Upper lobe of left lung (tissue), 6 donors: ENCODE results near the gene PPP2R2C. TPM values are rescaled to one million over a fixed set of nuclear protein-coding genes. Genes with fewer than 3 reads are reported as not detected.

Source experiments
- ATAC-seq, 2 donors: fragments of 200-7000 bp; cut with Tn5 transposase; one replicate each; pipeline ENCODE4 v1.9.1; 2022; ENCODE audit warnings: mild to moderate bottlenecking in 2 of 2, moderate library complexity in 2 of 2; ENCODE audit not compliant: low FRiP score in 2 of 2
- DNase-seq, 2 donors: peaks; one replicate each; pipeline ENCODE4 v3.0.0-alpha.2; 2019 to 2020
- H3K27ac ChIP-seq, 4 donors: fragments of 200-600 bp; sonication (generic); one replicate each; pipeline ENCODE4 v1.5.1; 2016 to 2019
- H3K27me3 ChIP-seq, 4 donors: fragments of 200-600 bp; sonication (generic); one replicate each; pipeline ENCODE4 v1.5.1; 2017 to 2019
- H3K36me3 ChIP-seq, 4 donors: fragments of 200-600 bp; sonication (generic); one replicate each; pipeline ENCODE4 v1.5.1; 2016 to 2019
- H3K4me1 ChIP-seq, 4 donors: fragments of 200-600 bp; sonication (generic); one replicate each; pipeline ENCODE4 v1.5.1; 2018 to 2019
- H3K4me3 ChIP-seq, 4 donors: fragments of 200-600 bp; sonication (generic); one replicate each; pipeline ENCODE4 v1.5.1; 2017 to 2019; ENCODE audit warnings: mild to moderate bottlenecking in 2 of 4, moderate library complexity in 1 of 4
- H3K9me3 ChIP-seq, 4 donors: fragments of 200-600 bp; sonication (generic); one replicate each; pipeline ENCODE4 v1.5.1; 2018 to 2019
- CTCF ChIP-seq, 6 experiments: fragments of 450-650 bp in 4 of 6; fragments of 200-600 bp in 2 of 6; sonication (generic) in 2 of 6; IDR thresholded peaks; one replicate each; pipeline ENCODE4 v1.5.1; 2016 to 2019; ENCODE audit warnings: antibody characterized with exemption in 6 of 6
- EP300 ChIP-seq, 4 donors: sonication (generic); formaldehyde crosslinking; IDR thresholded peaks; one replicate each; pipeline ENCODE4 v1.5.1; 2017; ENCODE audit warnings: antibody characterized with exemption in 4 of 4, control low read depth in 2 of 4
- POLR2A ChIP-seq, 4 donors: fragments of 450-650 bp; IDR thresholded peaks; one replicate each; pipeline ENCODE4 v1.5.1; 2016 to 2017; ENCODE audit warnings: antibody characterized with exemption in 4 of 4, mild to moderate bottlenecking in 2 of 4
- POLR2AphosphoS5 ChIP-seq, 2 donors: sonication (generic); formaldehyde crosslinking; IDR thresholded peaks; one replicate each; pipeline ENCODE4 v1.5.1; 2017; ENCODE audit warnings: antibody characterized with exemption in 2 of 2
- WGBS, 2 donors: methylation state at CpG; one replicate each; pipeline ENCODE4 v1.1.5; 2017 to 2018; 5-methylcytosine and 5-hydroxymethylcytosine counted together
- total RNA-seq, 6 donors: library from RNA; depleted of rRNA in 4 of 6; stranded (reverse); fragments of >200 nt in 4 of 6; gene quantifications; one replicate each; pipeline versions ENCODE4 v1.1.0 to v1.2.1, GENCODE V29; 2016 to 2021
- donor health status: DM: no; HTN: no; CAD: no; lungs with moderate emphysema.
- donor health status: DM: no; HTN: yes; CAD: no; lungs with severe emphysema.

Gene PPP2R2C
- total RNA-seq, 6 donors from 2014 or later: 0.09 to 0.17 TPM; not detected in 4

DNA sequence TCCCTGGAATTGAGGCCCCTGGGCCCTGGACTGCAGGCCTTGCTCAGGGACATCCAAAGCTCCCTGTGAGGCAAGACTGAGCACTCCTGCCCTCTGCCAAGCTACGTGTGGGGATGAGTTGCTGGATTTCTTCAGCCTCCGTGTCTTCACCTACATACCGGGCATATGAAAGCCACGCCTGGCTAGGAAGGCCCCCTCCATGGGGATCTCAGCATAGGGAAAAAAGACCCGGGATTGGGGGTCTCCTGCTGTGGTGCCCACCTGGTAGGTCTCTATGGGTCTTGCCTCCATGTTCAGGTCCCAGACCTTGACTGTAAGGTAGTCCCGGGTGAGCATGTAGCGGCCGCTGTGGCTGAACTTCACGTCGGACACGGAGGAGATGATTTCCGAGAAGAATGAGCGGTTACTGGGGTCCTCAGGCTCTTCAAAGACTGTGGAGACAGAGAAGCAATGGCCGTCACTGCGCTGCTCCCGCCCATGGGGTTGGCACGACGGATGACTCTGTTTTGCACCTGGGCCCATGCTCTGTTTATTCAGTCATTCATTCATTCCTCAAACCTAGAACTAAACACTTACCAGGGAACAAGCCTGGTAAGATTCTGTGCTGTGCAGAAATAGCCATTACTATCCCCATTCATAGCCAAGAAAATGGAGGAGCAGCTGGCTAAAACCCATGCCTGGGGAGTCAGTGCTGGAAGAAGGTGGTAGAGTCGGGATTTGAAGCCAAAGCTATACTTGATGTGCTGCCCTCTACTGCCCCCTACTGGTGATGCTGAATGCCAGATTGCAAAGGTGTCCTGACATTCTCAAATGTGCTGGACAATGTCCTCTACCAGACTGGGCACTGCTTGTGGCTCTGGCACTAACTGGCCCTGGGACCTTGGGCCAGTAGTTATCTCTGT is 138.9 kb downstream of the PPP2R2C start:
- TF ChIP-seq POLR2A (IDR thresholded peaks at IDR 0.05) (no peak), CTCF (IDR thresholded peaks at IDR 0.05) (peak in 1 of 6 experiments; percentile 18)
- Histone ChIP-seq H3K4me3 (no peak overlapping the region), H3K36me3 (no peaks in the 10 kb centered on the region), H3K9me3 (peaks cover 0 to 5% (median 0%) of the 10 kb centered on the region in 4 donors), H3K4me1 (peaks cover 0 to 5% (median 0%) of the 10 kb centered on the region in 4 donors), H3K27ac (no peak overlapping the region), H3K27me3 (no peaks in the 10 kb centered on the region)
- no peak for ATAC-seq
- no peak for DNase-seq
- WGBS, 2 donors: 79 to 80% methylated on average over 19 of the region's 19 CpGs

DNA sequence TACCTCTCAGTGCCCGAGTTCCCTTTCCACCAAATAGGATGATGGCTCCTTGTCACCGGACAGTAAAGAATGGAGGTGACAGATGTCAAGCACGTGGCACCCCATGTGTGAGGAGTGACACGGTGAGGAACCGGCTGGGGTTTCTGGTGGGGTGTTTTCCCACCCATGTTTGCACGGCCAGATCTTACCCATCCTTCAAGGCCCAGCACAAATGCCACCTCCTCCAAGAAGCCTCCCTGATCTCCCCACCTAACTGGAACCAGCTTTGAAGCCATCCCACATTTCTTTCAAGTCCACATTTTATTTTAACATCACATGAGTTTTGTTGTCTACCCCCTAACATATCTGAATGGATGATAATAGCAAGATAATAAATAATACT is 139.8 kb downstream of the PPP2R2C start:
- peaks cover 0 to 5% (median 0%) of the 10 kb centered on the region in 4 donors for H3K9me3 ChIP-seq
- peaks cover 0 to 3% (median 0%) of the 10 kb centered on the region in 4 donors for H3K4me1 ChIP-seq
- H3K27me3 ChIP-seq: no peaks in the 10 kb centered on the region
- H3K27ac ChIP-seq: no peak overlapping the region
- no peaks in the 10 kb centered on the region for H3K36me3 ChIP-seq
- H3K4me3 ChIP-seq: no peak overlapping the region
- 70 to 77% methylated on average over 6 of the region's 6 CpGs for WGBS, 2 donors
- ATAC-seq (no peak), DNase-seq (no peak)
- TF ChIP-seq POLR2AphosphoS5 (IDR thresholded peaks at IDR 0.05) (no peak), POLR2A (IDR thresholded peaks at IDR 0.05) (no peak), CTCF (IDR thresholded peaks at IDR 0.05) (no peak), EP300 (IDR thresholded peaks at IDR 0.05) (no peak)

GRCh38 chr4:6332042-6332668 is 140.3 kb downstream of the PPP2R2C start:
- Histone ChIP-seq H3K27ac (no peak overlapping the region), H3K36me3 (no peaks in the 10 kb centered on the region), H3K4me3 (no peak overlapping the region), H3K27me3 (no peaks in the 10 kb centered on the region), H3K4me1 (peaks cover 0 to under 1% (median under 1%) of the 10 kb centered on the region in 4 donors), H3K9me3 (peaks cover 0 to 5% (median 0%) of the 10 kb centered on the region in 4 donors)
- whole genome bisulfite sequencing, 2 donors: 41 to 50% methylated on average over 15 to 18 of the region's 18 CpGs
- TF ChIP-seq EP300 (IDR thresholded peaks at IDR 0.05) (no peak), CTCF (IDR thresholded peaks at IDR 0.05) (peak in 5 of 6 experiments; percentile 35 to 60 (median 52)), POLR2AphosphoS5 (IDR thresholded peaks at IDR 0.05) (no peak), POLR2A (IDR thresholded peaks at IDR 0.05) (no peak)
- DNase-seq (no peak), ATAC-seq (peak in 1 of 2 donors; percentile 27)

DNA sequence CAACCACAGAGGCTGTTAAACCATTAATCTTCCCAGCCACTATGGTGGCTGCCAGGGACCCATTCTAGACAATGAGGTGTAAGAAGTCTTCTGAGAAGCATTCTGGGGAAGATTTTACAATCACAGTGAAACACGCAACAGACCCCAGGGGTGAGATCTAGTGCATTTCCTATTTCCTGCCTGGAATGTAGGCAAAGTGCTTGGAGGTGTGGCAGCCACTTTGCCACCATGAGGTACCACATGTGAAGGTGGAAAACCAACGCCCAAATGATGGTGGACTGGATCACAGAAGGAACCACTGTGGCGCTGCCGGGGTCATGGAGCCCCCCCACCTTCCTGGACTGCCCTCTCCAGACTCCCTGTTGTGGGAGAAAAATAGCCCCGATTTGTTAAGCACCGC is 140.9 kb downstream of the PPP2R2C start:
- no peak for ATAC-seq
- Histone ChIP-seq H3K36me3 (no peaks in the 10 kb centered on the region), H3K4me1 (peaks cover 0 to 6% (median 2%) of the 10 kb centered on the region in 4 donors), H3K27ac (no peak overlapping the region), H3K9me3 (peaks cover 0 to 5% (median 0%) of the 10 kb centered on the region in 4 donors), H3K27me3 (no peaks in the 10 kb centered on the region), H3K4me3 (no peak overlapping the region)
- WGBS, 2 donors: 85 to 98% methylated on average over 4 to 6 of the region's 6 CpGs
- DNase-seq: no peak
- no peak for TF ChIP-seq EP300 (IDR thresholded peaks at IDR 0.05)
- no peak for TF ChIP-seq POLR2AphosphoS5 (IDR thresholded peaks at IDR 0.05)
- TF ChIP-seq CTCF (IDR thresholded peaks at IDR 0.05): no peak
- TF ChIP-seq POLR2A (IDR thresholded peaks at IDR 0.05): no peak
